PFSK-1 (cell line): ENCODE measurements around the gene MEFV.

Source experiments
- FOXP2 ChIP-seq: optimal IDR thresholded peaks from 2 replicates; pipeline ENCODE3; 2011; ENCODE audit warnings: borderline replicate concordance, control low read depth, inconsistent platforms; ENCODE audit not compliant: insufficient read depth; ENCODE audit errors: extremely low read length, extremely low read depth
- POLR2AphosphoS5 ChIP-seq: IDR thresholded peaks from 2 replicates; pipeline ENCODE4 v1.6.1; 2012; ENCODE audit warnings: low read depth, mild to moderate bottlenecking, control low read depth, low read length, moderate library complexity
- SIN3A ChIP-seq: IDR thresholded peaks from 2 replicates; pipeline ENCODE4 v1.6.1; 2012; ENCODE audit warnings: mild to moderate bottlenecking, low read length, moderate library complexity, borderline replicate concordance; ENCODE audit not compliant: insufficient read depth
- TAF1 ChIP-seq: IDR thresholded peaks from 2 replicates; pipeline ENCODE4 v1.6.1; 2012; ENCODE audit warnings: low read length, control low read depth, borderline replicate concordance; ENCODE audit not compliant: insufficient read depth
- TF ChIP-seq, protein P1 (sequence below), 2 experiments: IDR thresholded peaks; 2 replicates each; pipeline versions ENCODE4 v1.6.1 to v1.8.0; 2011 to 2012; ENCODE audit warnings: low read depth in 2 of 2, low read length in 2 of 2, control low read depth in 1 of 2, inconsistent platforms in 1 of 2, mild to moderate bottlenecking in 1 of 2, moderate library complexity in 1 of 2; ENCODE audit not compliant: insufficient read depth in 1 of 2

The MEFV gene

DNA sequence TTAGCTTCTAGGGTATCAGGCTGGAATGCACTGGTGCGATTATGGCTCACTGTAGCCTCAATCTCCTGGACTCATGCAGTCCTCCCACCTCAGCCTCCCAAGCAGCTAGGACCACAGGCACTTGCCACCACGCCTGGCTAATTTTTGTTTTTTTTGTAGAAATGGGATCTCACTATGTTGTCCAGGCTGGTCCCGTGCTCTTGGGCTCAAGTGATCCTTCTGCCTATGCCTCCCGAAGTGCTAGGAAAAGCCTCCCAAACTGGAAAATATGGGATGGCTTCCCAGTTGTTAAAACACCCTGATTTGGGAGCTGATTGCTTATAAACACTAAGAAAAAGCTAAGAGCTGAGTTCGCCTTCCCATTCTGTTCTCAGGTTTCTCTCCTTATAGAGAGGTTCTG lies 20.2 kb upstream of the MEFV start:
- TF ChIP-seq POLR2AphosphoS5, result no peak
- TF ChIP-seq, protein P1, sequence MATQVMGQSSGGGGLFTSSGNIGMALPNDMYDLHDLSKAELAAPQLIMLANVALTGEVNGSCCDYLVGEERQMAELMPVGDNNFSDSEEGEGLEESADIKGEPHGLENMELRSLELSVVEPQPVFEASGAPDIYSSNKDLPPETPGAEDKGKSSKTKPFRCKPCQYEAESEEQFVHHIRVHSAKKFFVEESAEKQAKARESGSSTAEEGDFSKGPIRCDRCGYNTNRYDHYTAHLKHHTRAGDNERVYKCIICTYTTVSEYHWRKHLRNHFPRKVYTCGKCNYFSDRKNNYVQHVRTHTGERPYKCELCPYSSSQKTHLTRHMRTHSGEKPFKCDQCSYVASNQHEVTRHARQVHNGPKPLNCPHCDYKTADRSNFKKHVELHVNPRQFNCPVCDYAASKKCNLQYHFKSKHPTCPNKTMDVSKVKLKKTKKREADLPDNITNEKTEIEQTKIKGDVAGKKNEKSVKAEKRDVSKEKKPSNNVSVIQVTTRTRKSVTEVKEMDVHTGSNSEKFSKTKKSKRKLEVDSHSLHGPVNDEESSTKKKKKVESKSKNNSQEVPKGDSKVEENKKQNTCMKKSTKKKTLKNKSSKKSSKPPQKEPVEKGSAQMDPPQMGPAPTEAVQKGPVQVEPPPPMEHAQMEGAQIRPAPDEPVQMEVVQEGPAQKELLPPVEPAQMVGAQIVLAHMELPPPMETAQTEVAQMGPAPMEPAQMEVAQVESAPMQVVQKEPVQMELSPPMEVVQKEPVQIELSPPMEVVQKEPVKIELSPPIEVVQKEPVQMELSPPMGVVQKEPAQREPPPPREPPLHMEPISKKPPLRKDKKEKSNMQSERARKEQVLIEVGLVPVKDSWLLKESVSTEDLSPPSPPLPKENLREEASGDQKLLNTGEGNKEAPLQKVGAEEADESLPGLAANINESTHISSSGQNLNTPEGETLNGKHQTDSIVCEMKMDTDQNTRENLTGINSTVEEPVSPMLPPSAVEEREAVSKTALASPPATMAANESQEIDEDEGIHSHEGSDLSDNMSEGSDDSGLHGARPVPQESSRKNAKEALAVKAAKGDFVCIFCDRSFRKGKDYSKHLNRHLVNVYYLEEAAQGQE (IDR thresholded peaks at IDR 0.05; ENCODE audit: insufficient read depth in 1 of 2, low read depth in 2 of 2, low read length in 2 of 2), result no peak

DNA sequence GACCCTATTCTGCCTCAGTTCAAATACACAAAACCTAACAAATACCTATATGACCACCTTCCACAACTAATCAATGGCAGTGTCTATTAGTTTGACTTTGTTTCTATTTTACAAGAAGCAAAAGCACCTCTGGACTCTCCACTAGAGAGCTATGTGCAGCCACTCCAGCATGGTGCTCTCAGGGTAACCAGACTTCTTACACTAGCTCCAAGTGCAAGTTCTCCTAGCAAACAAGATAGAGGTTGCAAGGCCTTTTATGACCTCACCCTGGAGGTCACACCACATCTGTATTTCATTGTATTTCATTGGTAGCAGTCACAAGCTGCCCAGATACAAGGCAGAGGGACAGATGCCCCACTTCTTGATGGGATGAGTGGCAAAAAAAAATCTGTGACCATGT lies 18.5 kb upstream of the MEFV start:
- TF ChIP-seq FOXP2, result no peak
- no peak for TF ChIP-seq POLR2AphosphoS5
- TF ChIP-seq TAF1, result no peak
- TF ChIP-seq, protein P1 (IDR thresholded peaks at IDR 0.05; ENCODE audit: insufficient read depth in 1 of 2, low read depth in 2 of 2, low read length in 2 of 2), result no peak
- no peak for TF ChIP-seq SIN3A

DNA sequence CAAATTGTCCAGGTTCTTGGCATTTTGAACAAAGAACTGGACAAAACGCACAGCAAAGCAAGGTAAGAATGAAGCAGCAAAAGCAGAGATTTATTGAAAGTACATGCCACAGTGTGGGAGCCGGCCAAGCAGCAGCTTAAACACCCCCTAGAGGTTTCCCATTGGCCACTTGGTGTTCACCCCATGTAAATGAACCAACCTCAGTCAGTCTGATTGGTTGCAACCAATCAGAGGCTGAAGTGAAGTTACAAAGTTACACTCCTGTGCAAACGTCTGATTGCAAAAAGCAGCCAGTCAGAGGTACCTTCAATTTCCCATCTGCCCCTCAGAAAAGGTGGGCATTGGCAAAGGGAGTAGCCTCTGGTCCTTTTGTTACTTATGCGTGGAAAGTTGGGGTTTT lies 18.1 kb upstream of the MEFV start:
- TF ChIP-seq SIN3A, result no peak
- TF ChIP-seq, protein P1 (IDR thresholded peaks at IDR 0.05; ENCODE audit: insufficient read depth in 1 of 2, low read depth in 2 of 2, low read length in 2 of 2), result no peak
- no peak for TF ChIP-seq FOXP2
- no peak for TF ChIP-seq TAF1
- TF ChIP-seq POLR2AphosphoS5, result no peak

DNA sequence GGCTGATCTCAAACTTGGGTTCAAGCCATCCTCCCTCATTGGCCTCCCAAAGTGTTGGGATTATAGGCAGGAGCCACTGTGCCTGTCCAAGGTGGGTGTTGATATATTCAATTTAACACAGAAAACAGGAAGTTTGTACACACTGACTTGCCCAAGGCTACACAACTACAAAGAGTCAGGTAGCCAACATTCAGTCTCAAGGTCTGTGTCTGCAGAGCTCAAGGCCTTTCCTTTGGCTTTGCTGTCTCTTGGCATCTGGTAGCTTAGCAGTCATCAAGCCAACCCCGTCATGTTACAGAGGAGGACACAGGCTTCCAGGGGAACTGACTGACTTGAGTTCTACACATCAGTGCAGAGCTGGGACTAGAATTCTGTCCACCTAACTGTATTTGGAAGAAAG lies 11.9 kb upstream of the MEFV start:
- no peak for TF ChIP-seq FOXP2

DNA sequence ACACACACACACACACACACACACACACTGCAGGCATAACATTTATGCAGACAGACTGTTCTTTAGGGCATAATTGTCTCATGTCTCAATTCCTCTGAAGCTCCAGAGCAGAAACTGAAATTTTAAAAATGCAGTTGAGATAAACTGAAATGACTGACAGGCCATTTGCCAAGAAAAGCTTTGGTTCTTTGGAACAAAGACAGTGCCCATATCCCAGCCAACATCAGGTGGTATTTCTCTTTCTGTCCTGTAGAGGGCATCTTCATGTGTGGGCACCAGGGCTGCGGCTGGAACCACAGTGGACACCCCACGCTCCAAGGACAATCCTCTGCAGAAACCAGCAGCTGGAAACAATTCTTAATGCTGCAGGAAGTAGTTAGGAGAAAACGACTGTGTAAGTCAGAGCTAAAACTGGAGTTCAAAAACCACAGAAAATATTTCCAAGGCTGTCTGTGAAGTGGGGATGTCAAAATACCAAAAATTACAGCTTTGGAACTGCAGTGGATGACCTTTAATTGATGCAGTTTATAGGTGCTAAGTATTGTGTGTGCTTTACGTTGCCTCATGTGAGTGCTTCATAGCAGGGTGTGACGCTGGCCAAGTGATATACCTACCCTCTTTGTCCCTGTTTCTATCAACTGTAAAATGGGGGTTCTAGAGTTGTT lies 10.6 kb upstream of the MEFV start:
- TF ChIP-seq FOXP2, result no peak
- no peak for TF ChIP-seq SIN3A
- no peak for TF ChIP-seq POLR2AphosphoS5
- TF ChIP-seq, protein P1 (IDR thresholded peaks at IDR 0.05; ENCODE audit: insufficient read depth in 1 of 2, low read depth in 2 of 2, low read length in 2 of 2), result no peak
- no peak for TF ChIP-seq TAF1
